D721Med (cell line): ENCODE measurements around the gene ITPR3.
A peak's percentile ranks its signal among the peaks of the same experiment; 100 is the strongest.

Experiments
- DNase-seq: peaks from one replicate; pipeline ENCODE4 v3.0.0; 2011; ENCODE audit warnings: low spot score; ENCODE audit not compliant: insufficient read length
- FAIRE-seq: peaks from 2 replicates; lab custom pipeline; 2011; peaks lifted over from hg19 to GRCh38; lab: Jason Lieb, UNC
- TF ChIP-seq, protein P1 (sequence below): IDR thresholded peaks from 2 replicates; pipeline ENCODE4 v1.5.1; 2012; ENCODE audit warnings: mild to moderate bottlenecking, control low read depth; ENCODE audit not compliant: insufficient read depth; ENCODE audit errors: missing control alignments

ITPR3 gene

DNA sequence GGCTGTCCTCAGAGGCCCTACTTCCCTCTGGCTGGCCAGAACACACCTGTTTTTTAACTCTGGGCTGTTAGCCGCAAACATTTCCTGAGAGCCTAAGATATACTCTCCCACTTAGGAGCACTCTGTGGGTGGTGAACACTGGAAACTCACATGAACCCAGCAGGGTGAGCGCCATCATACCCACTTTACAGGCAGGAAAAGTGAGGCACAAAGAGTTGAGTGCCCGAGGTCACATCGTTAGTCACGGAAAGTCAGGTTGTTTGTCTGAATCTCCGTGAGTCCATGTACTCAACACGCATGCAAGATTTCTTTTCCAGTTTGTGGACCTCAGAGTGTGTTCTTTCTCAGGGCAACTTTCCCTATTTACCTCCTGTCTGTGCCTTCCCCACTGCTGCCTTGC, 43.0 kb upstream of the ITPR3 start:
- TF ChIP-seq, protein P1, sequence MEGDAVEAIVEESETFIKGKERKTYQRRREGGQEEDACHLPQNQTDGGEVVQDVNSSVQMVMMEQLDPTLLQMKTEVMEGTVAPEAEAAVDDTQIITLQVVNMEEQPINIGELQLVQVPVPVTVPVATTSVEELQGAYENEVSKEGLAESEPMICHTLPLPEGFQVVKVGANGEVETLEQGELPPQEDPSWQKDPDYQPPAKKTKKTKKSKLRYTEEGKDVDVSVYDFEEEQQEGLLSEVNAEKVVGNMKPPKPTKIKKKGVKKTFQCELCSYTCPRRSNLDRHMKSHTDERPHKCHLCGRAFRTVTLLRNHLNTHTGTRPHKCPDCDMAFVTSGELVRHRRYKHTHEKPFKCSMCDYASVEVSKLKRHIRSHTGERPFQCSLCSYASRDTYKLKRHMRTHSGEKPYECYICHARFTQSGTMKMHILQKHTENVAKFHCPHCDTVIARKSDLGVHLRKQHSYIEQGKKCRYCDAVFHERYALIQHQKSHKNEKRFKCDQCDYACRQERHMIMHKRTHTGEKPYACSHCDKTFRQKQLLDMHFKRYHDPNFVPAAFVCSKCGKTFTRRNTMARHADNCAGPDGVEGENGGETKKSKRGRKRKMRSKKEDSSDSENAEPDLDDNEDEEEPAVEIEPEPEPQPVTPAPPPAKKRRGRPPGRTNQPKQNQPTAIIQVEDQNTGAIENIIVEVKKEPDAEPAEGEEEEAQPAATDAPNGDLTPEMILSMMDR = no peak
- FAIRE-seq (no peak), DNase-seq (no peak)

DNA sequence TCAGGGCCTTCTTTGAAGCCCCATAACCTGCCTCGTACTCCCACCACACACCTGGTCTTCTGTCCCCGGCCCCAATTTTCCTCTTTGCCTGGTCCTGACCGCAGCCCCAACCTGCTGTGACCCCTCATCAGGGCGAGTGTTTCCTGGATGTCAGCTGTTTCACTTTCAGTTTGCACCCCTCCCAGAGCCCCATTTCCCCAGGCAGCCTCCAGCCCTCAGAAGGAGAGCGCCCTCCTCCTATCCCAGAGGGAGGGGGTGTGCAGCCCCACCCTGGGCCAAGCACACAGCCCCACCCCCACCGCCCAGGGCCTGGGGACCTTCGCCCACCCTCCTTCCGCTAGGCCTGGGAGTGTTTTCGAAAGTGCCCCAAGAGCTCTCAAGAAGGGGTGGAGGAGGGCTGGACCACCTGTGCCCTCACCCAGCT, 42.5 kb upstream of the ITPR3 start:
- DNase-seq = no peak
- TF ChIP-seq, protein P1 = no peak
- FAIRE-seq = no peak

DNA sequence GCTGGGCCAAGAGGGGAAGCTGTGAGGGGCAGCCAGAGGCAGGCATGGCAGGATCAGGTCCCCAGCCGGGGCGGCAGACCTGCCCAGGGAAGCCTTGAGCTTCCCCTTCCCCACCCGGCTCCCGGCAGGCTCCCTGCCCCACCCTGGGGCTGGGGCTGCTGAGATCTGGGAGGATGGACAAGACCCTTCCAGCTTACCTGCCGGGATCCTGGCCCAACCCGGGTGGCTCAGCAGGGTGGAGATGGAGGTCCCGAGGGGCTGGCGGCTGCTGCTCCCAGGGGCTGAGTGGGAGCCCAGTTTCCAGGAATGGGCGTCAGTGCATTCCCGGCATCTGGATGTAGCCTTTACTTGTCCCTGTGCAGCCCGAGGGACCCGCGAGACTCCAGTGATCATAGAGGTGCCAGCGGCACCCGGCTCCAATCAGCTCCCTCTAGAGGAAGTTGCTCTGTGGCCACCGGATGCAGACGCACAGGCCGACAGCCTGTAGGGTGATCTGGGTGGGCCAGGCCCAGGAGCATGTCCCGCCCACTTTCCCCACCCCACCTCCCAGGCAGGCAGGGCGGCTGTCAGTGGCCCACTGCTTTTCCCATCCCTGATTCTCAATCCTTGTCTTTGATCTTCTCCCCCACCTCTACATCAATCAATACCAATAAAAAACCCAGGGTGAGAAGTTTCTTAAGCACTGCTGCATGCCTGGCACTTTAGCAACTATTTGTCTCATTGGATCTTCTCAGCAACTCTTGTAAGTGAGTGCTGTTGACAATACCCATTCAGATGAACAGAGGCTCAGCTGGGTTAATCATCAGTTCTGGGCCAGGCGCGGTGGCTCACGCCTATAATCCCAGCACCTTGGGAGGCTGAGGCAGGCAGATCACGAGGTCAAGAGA, 41.1 kb upstream of the ITPR3 start, which contains the start of gene BAK1:
TSS of gene BAK1 (minus strand) at position 449 of the 887 bp plus-strand sequence. CDS start 2,672 bp downstream, outside the sequence.
- FAIRE-seq = no peak
- peak; percentile 99 for DNase-seq
- TF ChIP-seq, protein P1 = peak; percentile 46

DNA sequence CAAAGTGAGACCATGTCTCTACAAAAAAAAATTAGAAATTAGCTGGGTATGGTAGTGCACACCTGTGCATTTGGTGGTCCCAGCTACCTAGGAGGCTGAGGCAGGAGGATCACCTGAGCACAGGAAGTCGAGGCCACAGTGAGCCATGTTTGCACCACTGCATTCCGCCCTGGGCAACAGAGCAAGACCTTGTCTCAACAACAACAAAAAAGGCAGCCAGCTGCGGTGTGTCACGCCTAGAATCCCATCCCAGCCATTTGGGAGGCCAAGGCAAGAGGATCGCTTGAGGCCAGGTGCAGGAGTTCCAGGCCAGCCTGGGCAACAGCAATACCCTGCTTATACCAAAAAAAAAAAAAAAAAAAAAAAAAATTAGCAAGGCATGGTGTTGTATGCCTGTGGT, 39.9 kb upstream of the ITPR3 start:
- TF ChIP-seq, protein P1 = no peak
- DNase-seq (no peak), FAIRE-seq (no peak)

DNA sequence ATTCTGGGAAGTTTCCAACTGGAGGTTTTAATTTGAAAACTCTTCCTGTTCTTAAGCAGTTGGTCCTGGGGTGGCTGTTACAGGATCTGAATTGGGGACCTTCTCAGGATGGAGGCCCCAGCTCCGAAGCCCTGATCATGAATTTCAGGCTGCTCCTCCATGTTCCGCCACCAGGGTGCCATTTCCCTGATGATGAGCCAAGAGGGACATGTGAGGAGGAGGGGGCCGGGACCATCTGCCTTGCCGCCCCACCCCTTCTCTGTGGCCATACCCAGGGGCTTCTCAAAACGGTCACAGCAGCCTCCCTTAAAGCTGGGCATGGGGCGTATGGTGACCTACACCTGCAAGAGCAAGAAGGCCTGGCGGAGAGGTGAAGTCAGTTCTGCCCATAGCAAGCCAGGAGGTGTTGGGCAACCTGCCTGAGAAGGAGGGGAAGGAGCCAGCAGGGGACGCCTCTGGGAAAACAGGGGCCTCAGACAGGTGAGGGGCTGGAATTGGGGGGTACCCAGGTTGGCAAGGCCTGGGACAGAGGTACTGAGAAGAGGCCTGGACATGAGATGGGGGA, 37.4 kb upstream of the ITPR3 start:
- TF ChIP-seq, protein P1 = peak; percentile 27
- FAIRE-seq = no peak

GRCh38 chr6:33584700-33585402, 36.3 kb upstream of the ITPR3 start:
- no peak for FAIRE-seq
- TF ChIP-seq, protein P1 = no peak
- DNase-seq = no peak

More for the DNA sequence above, 37.4 kb upstream of the ITPR3 start:
- no peak for DNase-seq
